ENCODE results near the gene PSMG1. TPM values are rescaled to one million over a fixed set of nuclear protein-coding genes. Genes with fewer than 3 reads are reported as not detected.

Gene PSMG1
- total and polyA plus RNA-seq, 2 donors from 2014 or later, result 25.9 to 50.8 TPM

DNA sequence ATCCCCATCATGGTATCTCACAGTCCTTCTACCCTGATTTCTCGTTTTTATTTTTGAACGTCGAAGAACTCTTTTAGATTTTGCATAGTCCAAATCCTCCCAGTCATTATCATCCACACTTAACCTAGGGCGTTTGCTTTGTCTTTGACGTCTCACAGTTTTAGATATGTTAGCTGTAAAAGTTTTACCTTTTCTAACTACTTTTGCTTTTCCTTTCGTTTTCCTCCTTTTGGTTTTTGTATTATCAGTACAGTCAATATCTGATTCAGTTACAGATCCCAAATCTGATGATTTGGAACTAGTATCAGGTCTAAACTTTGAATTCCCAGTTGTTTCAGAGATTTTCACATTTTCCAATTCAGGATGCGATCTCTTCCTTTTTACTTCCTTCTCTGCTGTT, 13.1 kb upstream of the PSMG1 start:
- no peak overlapping the region for H3K9ac ChIP-seq (ENCODE audit: low read length in 3 of 3)
- intact Hi-C loops (cut with DNase I), result no loop called here
- TF ChIP-seq, protein P1, sequence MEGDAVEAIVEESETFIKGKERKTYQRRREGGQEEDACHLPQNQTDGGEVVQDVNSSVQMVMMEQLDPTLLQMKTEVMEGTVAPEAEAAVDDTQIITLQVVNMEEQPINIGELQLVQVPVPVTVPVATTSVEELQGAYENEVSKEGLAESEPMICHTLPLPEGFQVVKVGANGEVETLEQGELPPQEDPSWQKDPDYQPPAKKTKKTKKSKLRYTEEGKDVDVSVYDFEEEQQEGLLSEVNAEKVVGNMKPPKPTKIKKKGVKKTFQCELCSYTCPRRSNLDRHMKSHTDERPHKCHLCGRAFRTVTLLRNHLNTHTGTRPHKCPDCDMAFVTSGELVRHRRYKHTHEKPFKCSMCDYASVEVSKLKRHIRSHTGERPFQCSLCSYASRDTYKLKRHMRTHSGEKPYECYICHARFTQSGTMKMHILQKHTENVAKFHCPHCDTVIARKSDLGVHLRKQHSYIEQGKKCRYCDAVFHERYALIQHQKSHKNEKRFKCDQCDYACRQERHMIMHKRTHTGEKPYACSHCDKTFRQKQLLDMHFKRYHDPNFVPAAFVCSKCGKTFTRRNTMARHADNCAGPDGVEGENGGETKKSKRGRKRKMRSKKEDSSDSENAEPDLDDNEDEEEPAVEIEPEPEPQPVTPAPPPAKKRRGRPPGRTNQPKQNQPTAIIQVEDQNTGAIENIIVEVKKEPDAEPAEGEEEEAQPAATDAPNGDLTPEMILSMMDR (IDR thresholded peaks at IDR 0.05; ENCODE audit: borderline replicate concordance, extremely low read depth, insufficient read depth), result no peak
- H3K9me3 ChIP-seq (ENCODE audit: control insufficient read depth in 2 of 3, insufficient read depth in 1 of 3, low read length in 3 of 3), result no peaks in the 10 kb centered on the region
- DNase-seq (no peak), FAIRE-seq (no peak)
- no peak overlapping the region for H3K4me3 ChIP-seq (ENCODE audit: low read length in 3 of 3)
- no peaks in the 10 kb centered on the region for H3K4me1 ChIP-seq (ENCODE audit: control insufficient read depth in 2 of 3, insufficient read depth in 2 of 3, low read depth in 1 of 3, low read length in 3 of 3)
- no peak overlapping the region for H3K27ac ChIP-seq (ENCODE audit: low read depth in 2 of 2, low read length in 2 of 2)
- H3K27me3 ChIP-seq (ENCODE audit: control insufficient read depth, insufficient read depth, low read length), result no peaks in the 10 kb centered on the region
- H3K36me3 ChIP-seq (ENCODE audit: control insufficient read depth in 2 of 3, insufficient read depth in 3 of 3, low read length in 3 of 3), result peaks cover 14 to 41% (median 25%) of the 10 kb centered on the region in 3 donors

GRCh38 chr21:39193380-39193779, 10.1 kb upstream of the PSMG1 start:
- TF ChIP-seq, protein P1 (IDR thresholded peaks at IDR 0.05; ENCODE audit: borderline replicate concordance, extremely low read depth, insufficient read depth), result no peak
- peaks cover 10 to 18% (median 15%) of the 10 kb centered on the region in 3 donors for H3K36me3 ChIP-seq (ENCODE audit: control insufficient read depth in 2 of 3, insufficient read depth in 3 of 3, low read length in 3 of 3)

GRCh38 chr21:39189857-39190604, 6.8 kb upstream of the PSMG1 start:
- H3K4me1 ChIP-seq (ENCODE audit: control insufficient read depth in 2 of 3, insufficient read depth in 2 of 3, low read depth in 1 of 3, low read length in 3 of 3), result no peaks in the 10 kb centered on the region
- TF ChIP-seq, protein P1 (IDR thresholded peaks at IDR 0.05; ENCODE audit: borderline replicate concordance, extremely low read depth, insufficient read depth), result no peak
- no peak overlapping the region for H3K4me3 ChIP-seq (ENCODE audit: low read length in 3 of 3)
- no peaks in the 10 kb centered on the region for H3K27me3 ChIP-seq (ENCODE audit: control insufficient read depth, insufficient read depth, low read length)
- H3K9me3 ChIP-seq (ENCODE audit: control insufficient read depth in 2 of 3, insufficient read depth in 1 of 3, low read length in 3 of 3), result no peaks in the 10 kb centered on the region
- DNase-seq, result no peak
- H3K9ac ChIP-seq (ENCODE audit: low read length in 3 of 3), result no peak overlapping the region
- peaks cover 0 to 2% (median 0%) of the 10 kb centered on the region in 3 donors for H3K36me3 ChIP-seq (ENCODE audit: control insufficient read depth in 2 of 3, insufficient read depth in 3 of 3, low read length in 3 of 3)
- intact Hi-C loops (cut with DNase I), result no loop called here
- H3K27ac ChIP-seq (ENCODE audit: low read depth in 2 of 2, low read length in 2 of 2), result no peak overlapping the region
- no peak for FAIRE-seq

More at GRCh38 chr21:39193380-39193779, 10.1 kb upstream of the PSMG1 start:
- Histone ChIP-seq H3K4me3 (ENCODE audit: low read length in 3 of 3) (no peak overlapping the region), H3K27me3 (ENCODE audit: control insufficient read depth, insufficient read depth, low read length) (no peaks in the 10 kb centered on the region), H3K9me3 (ENCODE audit: control insufficient read depth in 2 of 3, insufficient read depth in 1 of 3, low read length in 3 of 3) (no peaks in the 10 kb centered on the region), H3K4me1 (ENCODE audit: control insufficient read depth in 2 of 3, insufficient read depth in 2 of 3, low read depth in 1 of 3, low read length in 3 of 3) (no peaks in the 10 kb centered on the region), H3K27ac (ENCODE audit: low read depth in 2 of 2, low read length in 2 of 2) (no peak overlapping the region), H3K9ac (ENCODE audit: low read length in 3 of 3) (no peak overlapping the region)
- intact Hi-C loops (cut with DNase I), result no loop called here
- FAIRE-seq (no peak), DNase-seq (no peak)

Measured in kidney (tissue), 14 donors.